ENCODE data around the gene CARMIL3.

DNA sequence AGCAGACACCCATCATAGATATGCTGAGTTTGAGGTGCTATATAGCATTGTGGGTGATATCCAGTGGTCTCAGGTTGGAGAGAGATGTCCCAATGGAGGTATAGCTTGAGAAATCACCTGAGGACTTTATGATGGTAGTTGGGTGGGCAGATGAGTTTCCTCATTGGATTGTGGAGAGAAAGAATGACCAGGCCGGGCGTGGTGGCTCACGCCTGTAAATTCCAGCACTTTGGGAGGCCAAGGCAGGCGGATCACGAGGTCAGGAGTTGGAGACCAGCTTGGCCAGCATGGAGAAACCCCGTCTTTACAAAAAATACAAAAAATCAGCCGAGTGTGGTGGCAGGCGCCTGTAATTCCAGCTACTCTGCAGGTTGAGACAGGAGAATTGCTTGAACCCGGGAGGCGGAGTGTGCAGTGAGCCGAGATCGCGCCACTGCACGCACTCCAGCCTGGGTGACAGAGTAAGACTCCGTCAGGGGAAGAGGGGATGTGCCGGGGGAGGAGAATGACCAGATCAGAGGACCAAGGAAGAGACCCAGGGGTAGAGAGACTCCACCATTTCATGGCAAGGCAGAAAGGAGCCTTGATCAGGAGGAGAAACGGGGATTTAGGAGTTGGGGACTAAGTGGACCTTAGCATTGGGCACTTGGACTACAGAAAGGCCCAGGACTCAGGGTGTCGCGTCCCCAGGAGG lies 41.5 kb downstream of the CARMIL3 start:
- TF ChIP-seq RAD21 (IDR thresholded peaks at IDR 0.05; ENCODE audit: low read depth) (no peak), POLR2A (IDR thresholded peaks at IDR 0.05; ENCODE audit: borderline replicate concordance, extremely low read depth, insufficient read depth, insufficient read length) (no peak), CTCF (IDR thresholded peaks at IDR 0.05 in 2 of 3, conservative IDR thresholded peaks at IDR 0.05 in 1 of 3; ENCODE audit: borderline replicate concordance in 1 of 3, insufficient read depth in 1 of 3, low read depth in 2 of 3, low read length in 2 of 3) (no peak), REST (IDR thresholded peaks at IDR 0.05; ENCODE audit: low read depth) (no peak), POLR2AphosphoS5 (IDR thresholded peaks at IDR 0.05; ENCODE audit: low read depth, low read length) (no peak)
- TF ChIP-seq, protein P1, sequence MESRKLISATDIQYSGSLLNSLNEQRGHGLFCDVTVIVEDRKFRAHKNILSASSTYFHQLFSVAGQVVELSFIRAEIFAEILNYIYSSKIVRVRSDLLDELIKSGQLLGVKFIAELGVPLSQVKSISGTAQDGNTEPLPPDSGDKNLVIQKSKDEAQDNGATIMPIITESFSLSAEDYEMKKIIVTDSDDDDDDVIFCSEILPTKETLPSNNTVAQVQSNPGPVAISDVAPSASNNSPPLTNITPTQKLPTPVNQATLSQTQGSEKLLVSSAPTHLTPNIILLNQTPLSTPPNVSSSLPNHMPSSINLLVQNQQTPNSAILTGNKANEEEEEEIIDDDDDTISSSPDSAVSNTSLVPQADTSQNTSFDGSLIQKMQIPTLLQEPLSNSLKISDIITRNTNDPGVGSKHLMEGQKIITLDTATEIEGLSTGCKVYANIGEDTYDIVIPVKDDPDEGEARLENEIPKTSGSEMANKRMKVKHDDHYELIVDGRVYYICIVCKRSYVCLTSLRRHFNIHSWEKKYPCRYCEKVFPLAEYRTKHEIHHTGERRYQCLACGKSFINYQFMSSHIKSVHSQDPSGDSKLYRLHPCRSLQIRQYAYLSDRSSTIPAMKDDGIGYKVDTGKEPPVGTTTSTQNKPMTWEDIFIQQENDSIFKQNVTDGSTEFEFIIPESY (IDR thresholded peaks at IDR 0.05; ENCODE audit: extremely low read depth, insufficient replicate concordance, low read length) = no peak

Data from HCT116 (cell line).